GM06990 (cell line): ENCODE measurements around the gene NOSTRIN.

ENCODE experiments used
- DNase-seq: peaks from one replicate; pipeline ENCODE4 v3.0.0-alpha.2; 2011; ENCODE audit not compliant: insufficient read length; ENCODE audit errors: extremely low read depth
- H3K27me3 ChIP-seq: replicated peaks from 2 replicates; pipeline ENCODE4 v1.6.0; 2011; ENCODE audit warnings: low read length; ENCODE audit not compliant: control insufficient read depth, insufficient read depth
- H3K36me3 ChIP-seq: 2 replicates; pipeline ENCODE4 v1.5.1; 2011; ENCODE audit warnings: low read length; ENCODE audit not compliant: control insufficient read depth, insufficient read depth
- H3K4me3 ChIP-seq: replicated peaks from 2 replicates; pipeline ENCODE4 v1.5.1; 2011; ENCODE audit warnings: low read depth, mild to moderate bottlenecking, control low read depth, low read length
- CTCF ChIP-seq: IDR thresholded peaks from 2 replicates; pipeline ENCODE4 v1.5.1; 2011; ENCODE audit warnings: low read length, control low read depth, mild to moderate bottlenecking, inconsistent platforms; ENCODE audit not compliant: insufficient read depth, poor library complexity, severe bottlenecking

The NOSTRIN gene

DNA sequence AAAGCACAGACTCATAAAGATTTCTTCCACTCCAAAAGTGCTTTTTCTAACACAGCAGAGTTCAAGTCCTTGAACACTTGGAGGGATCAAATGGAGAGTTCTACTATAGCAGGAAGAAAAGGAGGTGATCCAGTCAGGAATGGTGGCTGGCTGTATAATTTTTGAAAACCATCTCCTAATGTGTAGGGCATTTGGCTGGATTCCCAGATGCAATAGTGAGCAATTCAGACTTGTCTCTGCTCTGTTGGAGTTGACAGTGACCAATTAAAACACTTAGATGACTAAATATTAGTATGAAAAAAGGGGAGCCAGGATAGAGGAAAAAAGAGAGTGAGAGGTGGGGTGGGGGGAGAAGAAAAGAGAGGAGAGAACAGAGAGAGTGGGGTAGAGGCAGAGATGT, 93.3 kb downstream of the NOSTRIN start:
- TF ChIP-seq CTCF: no peak
- H3K36me3 ChIP-seq: no peaks in the 10 kb centered on the region
- DNase-seq: no peak
- no peaks in the 10 kb centered on the region for H3K27me3 ChIP-seq
- no peak overlapping the region for H3K4me3 ChIP-seq

DNA sequence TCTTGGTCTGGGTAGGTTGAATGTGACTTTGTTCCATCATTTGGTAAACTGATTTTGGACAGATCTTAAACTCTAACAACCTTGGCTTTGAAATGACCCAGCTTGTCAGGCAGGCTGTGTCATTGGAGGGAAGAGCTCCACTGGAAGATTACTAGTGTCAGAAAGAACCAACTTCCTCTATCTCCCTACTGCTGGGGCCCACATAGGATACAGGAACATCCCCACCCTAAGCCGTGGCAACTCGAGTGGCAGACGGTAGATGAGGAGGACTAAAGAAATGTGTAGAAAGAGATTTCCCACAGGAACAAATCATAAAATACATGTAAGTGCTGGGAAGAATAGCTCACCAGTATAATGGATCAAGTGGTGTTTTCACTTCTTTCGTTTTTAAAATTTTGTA, 94.3 kb downstream of the NOSTRIN start:
- no peaks in the 10 kb centered on the region for H3K36me3 ChIP-seq
- H3K27me3 ChIP-seq: no peaks in the 10 kb centered on the region
- TF ChIP-seq CTCF: no peak
- no peak for DNase-seq
- no peak overlapping the region for H3K4me3 ChIP-seq

DNA sequence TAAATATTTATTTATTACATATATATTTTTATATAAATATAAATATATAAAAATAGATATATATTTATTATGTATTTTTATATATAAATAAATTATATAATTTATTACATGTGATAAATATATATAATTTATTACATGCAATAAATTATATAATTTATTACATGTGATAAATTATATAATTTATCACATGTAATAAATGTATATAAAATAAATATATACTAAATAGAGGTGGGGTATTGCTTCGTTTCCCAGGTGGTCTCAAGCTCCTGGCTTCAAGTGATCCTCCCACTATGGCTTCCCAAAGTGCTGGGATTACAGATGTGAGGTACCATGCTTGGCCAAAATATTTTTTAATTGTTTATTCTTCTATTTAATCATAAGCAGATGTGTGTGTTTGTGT, 95.0 kb downstream of the NOSTRIN start:
- no peak overlapping the region for H3K4me3 ChIP-seq
- H3K27me3 ChIP-seq: no peaks in the 10 kb centered on the region
- no peak for TF ChIP-seq CTCF
- no peaks in the 10 kb centered on the region for H3K36me3 ChIP-seq
- DNase-seq: no peak

DNA sequence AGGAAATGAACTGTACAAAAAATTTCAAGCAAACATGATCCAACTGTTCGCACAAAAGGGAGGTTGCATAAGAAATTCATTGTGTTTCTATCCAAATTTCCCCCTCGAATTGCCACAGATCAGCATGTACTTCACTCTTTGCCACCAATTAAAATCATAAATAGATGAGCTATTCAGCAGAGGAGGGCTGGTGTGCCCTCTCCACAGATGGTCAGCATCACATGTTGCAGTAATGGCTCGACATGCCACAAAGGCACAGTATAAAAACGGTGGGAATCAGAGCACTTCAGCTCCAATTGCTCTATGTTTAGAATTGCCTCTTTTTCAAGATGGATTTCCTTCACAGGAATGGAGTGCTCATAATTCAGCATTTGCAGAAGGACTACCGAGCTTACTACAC, 98.6 kb downstream of the NOSTRIN start, which contains the start of gene G6PC2:
TSS of gene G6PC2 (plus strand) at position 289 of the 400 bp plus-strand sequence. CDS start at position 330, 41 bp downstream.
- Histone ChIP-seq H3K27me3 (no peaks in the 10 kb centered on the region), H3K4me3 (no peak within 1 kb of the TSS), H3K36me3 (no peaks in the 10 kb centered on the region)
- no peak for TF ChIP-seq CTCF
- DNase-seq: no peak

DNA sequence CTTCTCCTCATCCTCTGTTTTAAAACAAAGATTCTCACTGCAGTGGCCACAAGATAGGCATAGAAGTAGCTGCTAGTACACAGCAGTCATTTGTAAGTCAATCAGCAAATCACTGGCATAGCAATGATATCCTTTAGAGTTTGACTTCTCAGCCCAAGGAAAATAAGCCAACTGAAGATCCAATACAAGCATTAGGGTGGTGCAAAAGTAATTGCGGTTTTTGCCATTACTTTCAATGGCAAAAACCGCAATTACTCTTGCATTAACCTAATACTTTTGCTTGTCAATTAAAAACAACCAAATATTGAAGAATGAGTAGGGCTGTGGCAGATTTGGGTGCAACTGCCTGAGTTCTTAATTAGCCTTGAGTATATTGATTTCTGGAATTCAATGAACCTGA, 101.5 kb downstream of the NOSTRIN start:
- Histone ChIP-seq H3K36me3 (no peaks in the 10 kb centered on the region), H3K27me3 (no peaks in the 10 kb centered on the region; the same call in 1 of the 2 replicates), H3K4me3 (no peak overlapping the region)
- DNase-seq: no peak
- TF ChIP-seq CTCF: no peak

- TF ChIP-seq CTCF: no peak
- Histone ChIP-seq H3K4me3 (no peak overlapping the region), H3K27me3 (no peaks in the 10 kb centered on the region; the same call in 1 of the 2 replicates), H3K36me3 (no peaks in the 10 kb centered on the region)
- DNase-seq: no peak
Observed at GRCh38 chr2:168904358-168904757, 101.9 kb downstream of the NOSTRIN start.
